ENCODE results near the gene NRG3.

Gene NRG3

GRCh38 chr10:82038587-82038986 lies 163.6 kb downstream of the NRG3 start:
- H3K9me2 ChIP-seq (replicated peaks; ENCODE audit: control insufficient read depth, low read length), result no peaks in the 10 kb centered on the region
- no peaks in the 10 kb centered on the region for H3K9me3 ChIP-seq (ENCODE audit: control insufficient read depth, insufficient read depth, low read length)
- no peaks in the 10 kb centered on the region for H3K4me1 ChIP-seq (ENCODE audit: control insufficient read depth, low read length)
- no peaks in the 10 kb centered on the region for H3K36me3 ChIP-seq (ENCODE audit: control insufficient read depth, low read length)
- H3K4me2 ChIP-seq (ENCODE audit: low read length), result no peak overlapping the region
- no peaks in the 10 kb centered on the region for H3K79me2 ChIP-seq (ENCODE audit: control insufficient read depth, low read length)
- no peaks in the 10 kb centered on the region for H4K20me1 ChIP-seq (ENCODE audit: control insufficient read depth, insufficient read depth, low read depth, low read length)
- H3K27ac ChIP-seq (ENCODE audit: low read depth, low read length), result no peak overlapping the region
- no peaks in the 10 kb centered on the region for H3K27me3 ChIP-seq (ENCODE audit: control insufficient read depth, low read length)
- TF ChIP-seq CTCF (IDR thresholded peaks at IDR 0.05; ENCODE audit: low read depth, low read length, poor library complexity, severe bottlenecking), result no peak
- TF ChIP-seq EZH2phosphoT487 (IDR thresholded peaks at IDR 0.05; ENCODE audit: borderline replicate concordance, low read length), result no peak
- no peaks in the 10 kb centered on the region for H3F3A ChIP-seq (ENCODE audit: control insufficient read depth, insufficient read depth)
- H3K4me3 ChIP-seq (ENCODE audit: low read length), result no peak overlapping the region

- Histone ChIP-seq H3K9me3 (ENCODE audit: control insufficient read depth, insufficient read depth, low read length) (no peaks in the 10 kb centered on the region), H3K9me2 (replicated peaks; ENCODE audit: control insufficient read depth, low read length) (no peaks in the 10 kb centered on the region), H4K20me1 (ENCODE audit: control insufficient read depth, insufficient read depth, low read depth, low read length) (no peaks in the 10 kb centered on the region), H3K27ac (ENCODE audit: low read depth, low read length) (no peak overlapping the region), H3K27me3 (ENCODE audit: control insufficient read depth, low read length) (no peaks in the 10 kb centered on the region), H3K4me3 (ENCODE audit: low read length) (no peak overlapping the region), H3K79me2 (ENCODE audit: control insufficient read depth, low read length) (no peaks in the 10 kb centered on the region), H3K4me2 (ENCODE audit: low read length) (no peak overlapping the region), H3K4me1 (ENCODE audit: control insufficient read depth, low read length) (no peaks in the 10 kb centered on the region), H3F3A (ENCODE audit: control insufficient read depth, insufficient read depth) (no peaks in the 10 kb centered on the region), H3K36me3 (ENCODE audit: control insufficient read depth, low read length) (no peaks in the 10 kb centered on the region)
- TF ChIP-seq CTCF (IDR thresholded peaks at IDR 0.05; ENCODE audit: low read depth, low read length, poor library complexity, severe bottlenecking), result no peak
- no peak for TF ChIP-seq EZH2phosphoT487 (IDR thresholded peaks at IDR 0.05; ENCODE audit: borderline replicate concordance, low read length)
These were observed 165.3 kb downstream of the NRG3 start for GRCh38 chr10:82040336-82040735.

DNA sequence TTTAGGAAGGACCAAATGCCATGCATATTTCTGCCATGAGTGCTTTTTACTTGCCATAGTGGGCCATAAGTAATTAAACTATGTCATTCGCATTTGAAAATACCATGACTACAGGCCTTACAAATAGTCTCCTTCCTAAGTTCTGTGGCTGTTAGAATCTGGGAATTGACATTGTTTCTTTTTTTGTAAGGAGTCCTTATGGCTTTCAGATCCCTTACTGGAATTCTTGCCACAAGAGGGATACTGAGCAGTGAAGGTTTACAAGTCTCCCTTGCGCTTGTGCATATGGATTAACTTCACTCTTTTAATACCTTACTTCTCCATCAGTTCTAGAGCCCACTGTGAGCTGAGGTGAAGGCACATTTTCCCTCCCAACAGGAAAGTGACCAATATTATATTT lies 166.0 kb downstream of the NRG3 start:
- H3K79me2 ChIP-seq (ENCODE audit: control insufficient read depth, low read length), result no peaks in the 10 kb centered on the region

More for the DNA sequence above, 166.0 kb downstream of the NRG3 start:
- Histone ChIP-seq H3K27ac (ENCODE audit: low read depth, low read length) (no peak overlapping the region), H3K4me3 (ENCODE audit: low read length) (no peak overlapping the region), H3K9me2 (replicated peaks; ENCODE audit: control insufficient read depth, low read length) (no peaks in the 10 kb centered on the region), H3K36me3 (ENCODE audit: control insufficient read depth, low read length) (no peaks in the 10 kb centered on the region), H3K27me3 (ENCODE audit: control insufficient read depth, low read length) (no peaks in the 10 kb centered on the region), H4K20me1 (ENCODE audit: control insufficient read depth, insufficient read depth, low read depth, low read length) (no peaks in the 10 kb centered on the region), H3K9me3 (ENCODE audit: control insufficient read depth, insufficient read depth, low read length) (no peaks in the 10 kb centered on the region), H3K4me2 (ENCODE audit: low read length) (no peak overlapping the region), H3K4me1 (ENCODE audit: control insufficient read depth, low read length) (no peaks in the 10 kb centered on the region), H3F3A (ENCODE audit: control insufficient read depth, insufficient read depth) (no peaks in the 10 kb centered on the region)
- TF ChIP-seq EZH2phosphoT487 (IDR thresholded peaks at IDR 0.05; ENCODE audit: borderline replicate concordance, low read length) (no peak), CTCF (IDR thresholded peaks at IDR 0.05; ENCODE audit: low read depth, low read length, poor library complexity, severe bottlenecking) (no peak)

Measured in DOHH2 (cell line).